HG03066 (cell line): ENCODE measurements around the gene AOPEP.

ENCODE experiments used
- ATAC-seq: cut with Tn5 transposase; IDR thresholded peaks from one replicate; pipeline ENCODE4 v1.9.1; 2021; ENCODE audit warnings: low read depth; ENCODE audit not compliant: unreplicated experiment

The AOPEP gene

DNA sequence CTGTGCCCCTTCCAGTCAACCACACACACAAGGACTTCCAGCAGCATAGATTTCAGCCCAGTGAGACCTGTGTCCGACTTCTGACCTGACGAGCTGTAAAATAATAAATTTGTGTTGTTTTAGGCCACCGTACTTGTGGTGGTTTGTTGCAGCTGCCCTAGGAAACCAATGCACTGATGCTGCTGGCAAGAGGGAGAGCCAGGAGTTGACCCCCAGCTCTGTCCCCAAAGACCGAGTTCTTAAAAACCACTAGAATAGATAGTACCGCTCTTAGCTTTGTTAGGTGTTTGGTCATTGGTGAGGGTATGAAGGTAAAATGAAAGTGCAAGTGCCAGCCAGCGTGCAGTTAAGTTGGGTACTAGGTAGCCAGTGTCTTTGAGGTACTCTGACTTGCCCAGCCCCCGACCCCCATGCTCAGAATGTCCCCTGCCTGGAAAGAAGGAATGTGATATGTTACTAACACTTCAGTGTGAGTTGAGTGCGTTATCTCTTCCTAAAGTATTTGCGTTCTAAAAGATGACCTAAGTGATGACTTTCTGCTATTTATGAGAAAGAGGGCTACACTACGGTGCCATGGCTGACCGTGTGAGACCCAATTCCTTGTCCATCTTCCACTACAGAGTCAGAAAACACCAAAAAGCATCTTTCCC is 185.6 kb downstream of the AOPEP start:
- no peak for ATAC-seq

DNA sequence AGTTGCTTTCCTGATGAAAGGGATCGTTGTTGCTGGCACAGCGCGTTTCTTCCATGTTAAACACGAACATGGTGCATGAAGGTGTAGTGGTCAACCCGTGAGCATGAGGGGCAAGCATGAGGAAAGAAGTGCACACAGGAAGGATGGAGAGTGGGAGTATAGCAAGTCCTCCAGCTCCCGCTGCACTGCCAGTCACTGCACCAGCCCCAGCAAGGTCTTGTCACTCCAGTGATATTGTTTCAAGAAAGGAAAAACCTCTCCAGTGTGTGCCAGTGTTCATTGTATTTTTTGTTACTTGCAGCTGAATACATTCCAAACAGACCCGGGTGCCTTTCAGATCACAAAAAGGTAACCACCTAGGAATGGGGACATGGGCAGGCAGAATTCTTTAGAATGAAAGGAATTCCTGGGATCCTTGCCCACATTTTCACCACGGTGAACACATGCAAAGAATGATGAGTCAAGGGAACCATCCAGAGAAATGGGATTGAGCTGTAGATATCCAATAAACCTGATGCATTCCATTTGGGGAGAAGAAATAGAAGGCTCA is 186.3 kb downstream of the AOPEP start:
- no peak for ATAC-seq

GRCh38 chr9:94913550-94913949 is 187.1 kb downstream of the AOPEP start:
- no peak for ATAC-seq

DNA sequence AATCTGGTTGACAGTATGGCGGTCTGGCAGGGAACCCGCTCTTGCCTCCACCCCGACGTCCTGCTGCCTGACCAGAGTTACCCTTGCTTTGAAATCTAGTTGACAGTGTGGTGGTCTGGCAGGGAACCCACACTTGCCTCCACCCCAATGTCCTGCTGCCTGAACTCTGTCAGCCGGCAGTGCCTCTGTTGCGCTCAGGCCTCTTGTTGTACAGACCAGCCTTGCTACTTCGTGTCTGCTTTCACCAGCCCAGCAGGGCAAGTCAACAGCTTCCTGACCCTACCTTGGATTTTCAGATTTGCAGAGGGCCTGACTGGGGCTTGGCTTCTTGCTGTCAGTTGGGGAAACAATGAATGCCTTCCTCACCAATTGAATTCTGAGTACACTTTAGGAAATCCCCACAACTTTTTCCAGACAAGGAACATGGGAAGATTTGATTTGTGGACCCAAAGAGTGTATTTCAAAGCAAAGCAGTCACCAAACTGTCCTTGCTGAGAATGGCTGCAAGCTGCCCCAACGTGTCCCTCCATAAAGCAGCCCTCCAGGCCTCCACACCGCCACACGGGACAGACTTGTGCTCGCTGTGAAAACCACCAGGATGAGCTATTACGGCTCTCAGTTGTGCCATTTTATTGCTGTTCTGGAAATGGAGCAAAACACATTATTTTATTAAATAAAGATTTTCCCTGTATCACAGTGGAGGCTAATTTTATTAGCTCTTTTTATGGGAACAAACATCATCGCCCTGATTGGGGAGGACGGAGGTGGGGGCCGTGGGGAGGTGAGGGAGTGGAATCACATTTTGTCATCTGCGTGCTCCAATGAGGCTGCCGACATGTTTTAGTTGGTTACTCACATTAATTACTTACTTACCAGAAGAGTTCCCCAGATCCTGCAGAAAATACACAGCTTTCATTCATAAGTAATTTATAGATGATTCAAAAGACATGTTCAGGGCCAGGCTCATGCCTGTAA is 189.3 kb downstream of the AOPEP start:
- ATAC-seq: no peak

GRCh38 chr9:94916956-94917355 is 190.5 kb downstream of the AOPEP start:
- ATAC-seq: no peak

DNA sequence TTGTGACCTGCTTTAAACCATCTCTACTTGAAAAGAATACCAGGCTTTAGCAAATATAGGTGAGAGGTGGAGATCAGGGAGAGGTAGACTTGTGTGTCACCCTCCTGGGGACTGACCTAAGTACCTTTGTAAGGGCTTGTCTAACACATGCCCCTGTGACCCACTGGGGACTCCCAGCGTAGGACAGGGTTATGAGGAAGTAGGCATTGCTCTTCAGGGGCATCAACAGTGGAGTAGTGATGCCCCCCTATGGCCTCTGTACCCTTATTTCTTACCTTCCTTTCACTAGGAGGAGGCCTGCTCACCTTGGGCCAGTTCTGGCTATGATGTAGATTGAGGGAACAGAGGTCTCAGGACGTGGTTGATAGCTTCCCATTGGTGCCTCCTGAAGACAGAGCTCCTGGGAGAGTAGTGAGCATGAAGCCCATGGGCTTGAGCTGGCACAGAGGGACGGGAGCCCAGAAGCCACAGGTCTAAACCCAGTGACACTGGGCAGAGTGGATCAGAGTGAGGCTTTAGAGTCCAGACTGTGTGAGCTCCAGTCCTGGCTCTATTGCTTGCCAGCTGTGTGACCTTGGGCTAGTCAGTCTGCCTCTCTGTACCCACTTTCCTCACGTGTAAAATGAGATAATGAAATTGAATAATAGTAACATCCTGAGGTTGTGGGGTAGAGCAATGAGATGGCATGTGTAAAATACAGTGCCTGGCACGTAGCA is 191.7 kb downstream of the AOPEP start:
- ATAC-seq: no peak

DNA sequence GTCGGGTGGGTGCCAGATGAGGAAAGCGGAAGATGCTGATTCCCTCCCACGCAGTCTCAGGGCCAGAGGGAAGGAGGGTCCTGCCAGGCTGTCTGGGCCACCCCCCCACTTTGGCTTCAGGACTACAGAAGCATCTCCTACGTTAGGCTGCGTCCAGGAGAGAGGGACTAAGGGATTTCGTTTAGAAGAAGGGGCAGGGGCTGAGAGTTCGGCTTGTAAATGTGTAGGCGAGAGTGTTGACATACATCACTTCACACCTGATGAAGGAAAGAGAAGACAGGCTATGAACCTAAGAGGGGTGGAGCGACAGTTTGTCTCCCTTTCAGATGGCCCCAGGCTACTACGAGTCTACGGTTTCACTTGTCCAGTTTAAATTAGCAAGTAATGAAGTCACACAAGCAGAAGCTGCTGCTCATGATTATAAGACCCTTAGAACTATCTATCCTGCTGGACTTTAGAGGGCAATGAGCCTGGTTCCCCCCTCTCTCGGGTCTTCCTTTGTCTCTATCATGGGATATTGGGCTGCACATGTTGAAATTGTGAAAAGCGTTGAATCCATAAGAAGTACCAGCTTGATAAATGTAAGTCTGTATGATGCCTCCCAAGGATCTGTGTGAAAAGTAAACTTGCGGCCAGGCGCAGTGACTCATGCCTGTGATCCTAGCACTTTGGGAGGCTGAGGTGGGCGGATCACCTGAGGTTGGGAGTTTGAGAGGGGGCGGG is 193.0 kb downstream of the AOPEP start:
- no peak for ATAC-seq

GRCh38 chr9:94920420-94921091 is 194.1 kb downstream of the AOPEP start:
- ATAC-seq: no peak

DNA sequence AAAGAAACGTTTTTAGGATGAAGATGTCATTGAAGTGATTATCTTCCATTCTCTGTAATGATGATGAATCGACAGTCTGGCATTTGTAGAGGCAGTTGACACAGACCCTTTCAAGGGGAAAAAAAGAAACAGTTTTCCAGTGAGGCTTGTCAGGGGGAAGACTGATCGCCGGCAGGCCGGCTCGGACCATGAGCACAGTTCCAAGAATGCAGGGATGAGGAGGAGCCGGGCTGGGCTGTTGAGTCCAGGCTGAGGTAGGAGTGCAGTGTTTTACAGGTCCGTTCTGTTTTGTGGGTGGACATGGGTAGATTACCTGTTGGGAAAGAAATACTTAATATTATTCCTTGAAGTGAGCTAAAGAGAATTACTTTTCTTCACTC is 194.6 kb downstream of the AOPEP start:
- ATAC-seq: no peak

GRCh38 chr9:94921656-94922055 is 195.2 kb downstream of the AOPEP start:
- no peak for ATAC-seq

GRCh38 chr9:94922098-94922607 is 195.7 kb downstream of the AOPEP start:
- ATAC-seq: no peak

- ATAC-seq: no peak
Measured at GRCh38 chr9:94922691-94923107, 196.2 kb downstream of the AOPEP start.

DNA sequence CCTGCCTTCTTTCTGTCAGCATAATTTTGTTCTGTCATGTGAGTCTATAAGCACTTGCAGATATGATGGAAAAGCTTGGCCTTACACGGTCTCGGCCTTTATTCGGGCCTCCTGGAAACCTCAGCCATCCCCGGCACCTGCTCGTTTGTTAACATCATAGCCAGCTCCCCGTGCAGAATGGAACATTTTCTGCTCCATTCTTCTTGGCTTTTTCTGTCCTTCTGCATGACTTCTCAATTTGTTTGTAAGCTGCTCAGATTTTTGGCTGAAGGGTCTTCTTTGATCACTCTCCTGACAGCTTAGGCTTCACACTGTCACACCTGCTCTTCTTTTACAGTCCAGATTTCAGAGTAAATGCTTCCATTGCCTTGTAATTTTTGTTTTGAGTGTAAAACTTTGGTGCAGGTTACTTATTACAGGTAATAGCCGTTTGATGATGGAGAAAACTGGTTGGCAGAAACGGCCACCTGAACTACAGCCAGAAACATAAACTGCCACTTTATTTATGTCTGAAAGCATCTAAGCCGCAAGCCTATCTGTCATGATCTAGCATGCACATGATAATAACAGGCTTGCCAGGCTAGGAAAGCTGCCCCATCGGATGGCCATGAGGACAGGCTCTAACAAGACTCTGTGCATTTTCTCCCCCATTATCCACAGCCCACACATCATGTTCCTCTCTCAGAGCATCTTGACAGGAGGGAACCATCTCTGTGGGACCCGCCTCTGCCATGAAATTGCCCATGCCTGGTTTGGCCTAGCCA is 197.0 kb downstream of the AOPEP start:
- ATAC-seq: no peak

DNA sequence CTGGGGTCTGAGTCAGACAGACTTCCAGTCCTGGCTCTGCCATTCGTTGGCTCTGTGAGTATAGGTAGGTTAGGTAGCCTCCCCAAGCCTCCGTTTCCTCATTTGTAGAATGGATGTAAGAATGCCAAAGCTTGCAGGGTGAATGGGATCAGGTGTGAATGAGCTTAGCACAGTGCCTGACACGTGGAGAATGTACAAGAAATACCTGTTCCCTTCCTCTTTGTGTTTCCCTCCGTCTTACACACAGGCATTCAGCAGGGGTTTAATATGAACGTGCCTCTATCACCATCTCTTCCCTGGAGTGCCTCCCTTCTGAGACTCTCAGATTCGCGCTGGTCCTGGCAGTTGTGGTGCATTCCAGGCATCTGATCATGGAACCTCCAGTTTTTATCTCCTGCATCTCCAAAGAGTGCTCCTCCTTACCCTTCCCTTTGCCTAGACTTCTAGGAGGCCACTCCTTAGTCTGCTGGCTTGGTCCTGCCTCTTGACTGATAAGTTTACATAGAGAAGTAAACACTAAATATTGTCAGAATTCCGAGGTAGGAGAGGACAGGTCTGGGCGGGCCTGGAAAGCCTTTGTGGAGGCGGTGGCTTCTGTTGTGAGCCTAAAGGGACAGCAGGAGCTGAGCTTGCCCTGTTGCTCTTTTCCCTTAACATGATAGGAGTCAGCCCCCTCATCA is 199.4 kb downstream of the AOPEP start:
- ATAC-seq: no peak

DNA sequence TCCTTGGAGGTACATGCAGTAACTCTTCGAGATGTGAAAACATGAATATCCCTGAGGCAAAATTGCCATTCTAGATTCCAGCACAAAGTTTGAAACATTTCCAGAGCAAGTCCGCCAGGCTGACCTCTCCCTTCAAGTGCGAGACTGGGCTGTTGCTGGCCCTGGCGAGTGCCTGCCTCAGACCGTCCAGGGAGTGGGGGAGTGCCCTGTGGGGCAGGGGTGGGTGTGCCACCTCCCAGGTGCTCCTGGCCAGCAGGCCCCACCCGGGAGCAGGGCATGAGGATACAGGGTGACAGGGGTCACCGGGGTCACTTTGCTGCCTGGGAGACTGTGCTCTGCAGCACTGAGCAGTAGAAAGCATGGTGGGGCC is 199.9 kb downstream of the AOPEP start:
- no peak for ATAC-seq

DNA sequence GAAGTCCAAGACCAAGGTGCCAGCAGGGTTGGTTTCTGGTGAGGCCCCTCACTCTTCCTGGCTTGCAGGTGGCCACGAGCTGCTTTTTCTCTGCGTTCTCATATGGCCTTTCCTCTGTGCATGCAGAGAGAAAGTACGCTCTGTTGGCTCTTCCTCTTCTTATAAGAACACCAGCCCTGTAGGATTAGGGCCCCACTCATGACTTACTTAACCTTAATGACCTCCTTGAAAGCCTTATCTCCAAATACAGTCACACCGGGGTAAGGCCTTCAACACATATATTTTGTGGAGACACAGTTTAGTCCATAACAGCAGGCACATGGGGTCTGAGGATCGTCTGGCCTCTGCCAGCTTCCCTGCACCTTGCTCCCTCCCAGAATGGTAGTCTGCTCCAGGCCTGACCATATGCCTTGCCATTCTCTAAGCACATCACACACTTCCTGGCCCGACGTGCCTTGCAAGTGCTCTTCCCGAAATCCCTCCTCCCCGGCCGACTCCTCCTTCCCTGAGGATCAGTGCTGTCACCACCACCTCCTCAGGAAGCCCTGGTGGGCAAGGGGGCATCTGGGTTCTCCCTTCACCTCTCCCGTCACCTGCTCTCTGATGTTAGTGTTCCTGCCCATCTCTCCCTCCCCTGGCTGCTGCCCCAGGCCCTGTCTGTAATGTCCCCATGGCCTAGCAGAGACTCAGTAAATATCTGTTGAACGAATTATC is 200.7 kb downstream of the AOPEP start:
- no peak for ATAC-seq

DNA sequence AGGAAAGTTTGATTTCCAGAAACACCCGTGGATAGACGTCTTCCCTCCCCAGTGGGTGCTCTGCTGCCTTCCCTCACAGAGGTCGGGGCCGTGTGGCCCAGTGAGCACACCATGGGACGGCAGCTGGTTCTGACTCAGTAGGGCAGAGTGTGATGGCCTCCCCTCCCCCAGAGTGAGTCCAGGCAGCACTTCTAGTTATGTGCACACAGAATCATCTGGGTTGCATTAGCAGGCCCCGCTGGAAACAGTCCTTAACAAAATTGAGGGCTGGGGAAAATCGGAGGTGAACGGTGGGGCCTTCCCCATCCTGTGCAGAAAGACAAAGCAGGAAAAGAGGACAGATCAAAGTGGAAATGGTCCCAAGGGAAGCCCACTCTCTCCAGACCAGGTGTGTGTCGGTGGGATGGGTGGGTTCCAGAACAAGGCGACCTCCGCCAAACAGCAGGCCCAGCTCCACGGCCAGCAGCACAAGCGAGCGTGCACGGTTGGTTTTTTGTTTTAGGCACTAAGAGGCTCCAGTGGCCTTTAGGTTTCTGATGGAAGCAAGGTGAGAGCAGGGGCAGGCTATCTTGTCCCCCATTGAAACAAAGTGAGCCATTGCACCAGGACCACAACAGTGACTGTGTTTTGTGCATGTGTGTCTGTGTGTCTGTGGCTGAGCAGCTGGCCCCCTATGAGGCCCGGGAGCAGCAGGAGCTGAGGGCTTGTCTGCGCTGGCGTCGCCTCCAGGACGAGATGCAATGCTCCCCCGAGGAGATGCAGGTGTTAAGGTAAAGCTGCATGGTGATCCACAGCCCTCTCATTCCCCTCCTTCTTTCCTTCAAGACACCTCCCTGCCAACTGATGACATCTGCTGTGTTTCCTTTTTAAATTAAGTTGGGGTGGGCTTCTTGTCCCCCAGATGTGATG is 201.5 kb downstream of the AOPEP start:
- ATAC-seq: no peak
